ENCODE measurements around the gene ICAM5.
"Not testable (repeated sequence)": the region's sequence is repeated elsewhere in the genome, so short reads cannot be mapped to it uniquely, and the experiment has no call there.

ICAM5 gene

DNA sequence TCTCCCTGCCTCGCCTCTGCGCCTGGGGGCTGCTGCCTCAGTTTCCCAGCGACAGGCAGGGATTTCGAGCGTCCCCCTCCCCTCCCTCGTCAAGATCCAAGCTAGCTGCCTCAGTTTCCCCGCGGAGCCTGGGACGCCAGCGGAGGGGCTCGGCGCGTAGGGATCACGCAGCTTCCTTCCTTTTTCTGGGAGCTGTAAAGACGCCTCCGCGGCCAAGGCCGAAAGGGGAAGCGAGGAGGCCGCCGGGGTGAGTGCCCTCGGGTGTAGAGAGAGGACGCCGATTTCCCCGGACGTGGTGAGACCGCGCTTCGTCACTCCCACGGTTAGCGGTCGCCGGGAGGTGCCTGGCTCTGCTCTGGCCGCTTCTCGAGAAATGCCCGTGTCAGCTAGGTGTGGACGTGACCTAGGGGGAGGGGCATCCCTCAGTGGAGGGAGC is 19.6 kb upstream of the ICAM5 start:
- peak; percentile 65 for DNase-seq

DNA sequence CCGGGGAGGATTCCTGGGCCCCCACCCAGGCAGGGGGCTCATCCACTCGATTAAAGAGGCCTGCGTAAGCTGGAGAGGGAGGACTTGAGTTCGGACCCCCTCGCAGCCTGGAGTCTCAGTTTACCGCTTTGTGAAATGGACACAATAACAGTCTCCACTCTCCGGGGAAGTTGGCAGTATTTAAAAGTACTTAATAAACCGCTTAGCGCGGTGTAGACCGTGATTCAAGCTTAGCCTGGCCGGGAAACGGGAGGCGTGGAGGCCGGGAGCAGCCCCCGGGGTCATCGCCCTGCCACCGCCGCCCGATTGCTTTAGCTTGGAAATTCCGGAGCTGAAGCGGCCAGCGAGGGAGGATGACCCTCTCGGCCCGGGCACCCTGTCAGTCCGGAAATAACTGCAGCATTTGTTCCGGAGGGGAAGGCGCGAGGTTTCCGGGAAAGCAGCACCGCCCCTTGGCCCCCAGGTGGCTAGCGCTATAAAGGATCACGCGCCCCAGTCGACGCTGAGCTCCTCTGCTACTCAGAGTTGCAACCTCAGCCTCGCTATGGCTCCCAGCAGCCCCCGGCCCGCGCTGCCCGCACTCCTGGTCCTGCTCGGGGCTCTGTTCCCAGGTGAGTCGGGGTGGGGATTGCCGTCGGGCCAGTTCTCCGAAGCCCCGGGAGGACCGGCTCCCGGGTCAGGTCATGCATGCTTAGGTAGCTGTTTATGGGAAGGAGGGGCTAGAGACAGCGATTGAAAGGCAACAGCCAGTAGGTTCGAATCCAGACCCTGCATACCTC is 18.9 kb upstream of the ICAM5 start, which contains the start of gene ICAM1:
Gene ICAM1 (plus strand): TSS at position 505 of the 779 bp plus-strand sequence. CDS start 40 bp downstream, at position 545.
- DNase-seq: peak; percentile 71

DNA sequence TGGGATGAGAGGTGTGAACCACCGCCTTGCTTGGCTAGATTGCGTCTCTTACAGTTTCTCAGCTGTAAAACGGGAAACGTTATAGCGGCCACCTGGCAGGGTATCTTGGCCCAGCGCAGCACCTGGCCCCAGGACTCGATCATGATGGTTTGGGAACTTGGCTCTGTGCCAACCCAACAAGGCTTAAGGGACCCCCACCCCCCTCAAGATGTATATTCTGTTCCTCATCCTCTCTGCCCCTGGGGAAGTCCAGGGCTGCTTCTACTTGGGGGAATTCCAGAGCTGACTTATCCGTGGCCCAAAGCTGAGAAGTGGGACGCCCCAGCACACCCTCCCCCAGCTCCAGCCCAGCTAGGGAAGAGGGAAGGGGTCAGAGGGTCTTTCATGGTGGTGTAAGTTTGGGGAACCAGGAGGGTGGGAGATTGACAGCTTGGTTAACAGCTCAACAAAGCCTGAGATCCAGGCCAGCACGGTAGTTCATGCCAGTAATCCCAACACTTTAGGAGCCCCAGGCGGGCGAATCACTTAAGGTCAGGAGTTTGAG is 18.1 kb upstream of the ICAM5 start:
- DNase-seq: peak; percentile 40

DNA sequence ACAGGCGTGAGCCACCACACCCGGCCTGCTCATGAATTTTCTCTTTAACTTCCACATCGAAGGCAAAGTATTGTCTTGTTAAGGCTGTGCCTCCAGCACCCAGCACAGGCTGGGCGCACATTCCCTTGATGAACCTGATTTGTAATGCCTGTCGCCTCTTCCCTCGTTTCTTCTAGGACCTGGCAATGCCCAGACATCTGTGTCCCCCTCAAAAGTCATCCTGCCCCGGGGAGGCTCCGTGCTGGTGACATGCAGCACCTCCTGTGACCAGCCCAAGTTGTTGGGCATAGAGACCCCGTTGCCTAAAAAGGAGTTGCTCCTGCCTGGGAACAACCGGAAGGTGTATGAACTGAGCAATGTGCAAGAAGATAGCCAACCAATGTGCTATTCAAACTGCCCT is 15.2 kb upstream of the ICAM5 start:
- DNase-seq: no peak

DNA sequence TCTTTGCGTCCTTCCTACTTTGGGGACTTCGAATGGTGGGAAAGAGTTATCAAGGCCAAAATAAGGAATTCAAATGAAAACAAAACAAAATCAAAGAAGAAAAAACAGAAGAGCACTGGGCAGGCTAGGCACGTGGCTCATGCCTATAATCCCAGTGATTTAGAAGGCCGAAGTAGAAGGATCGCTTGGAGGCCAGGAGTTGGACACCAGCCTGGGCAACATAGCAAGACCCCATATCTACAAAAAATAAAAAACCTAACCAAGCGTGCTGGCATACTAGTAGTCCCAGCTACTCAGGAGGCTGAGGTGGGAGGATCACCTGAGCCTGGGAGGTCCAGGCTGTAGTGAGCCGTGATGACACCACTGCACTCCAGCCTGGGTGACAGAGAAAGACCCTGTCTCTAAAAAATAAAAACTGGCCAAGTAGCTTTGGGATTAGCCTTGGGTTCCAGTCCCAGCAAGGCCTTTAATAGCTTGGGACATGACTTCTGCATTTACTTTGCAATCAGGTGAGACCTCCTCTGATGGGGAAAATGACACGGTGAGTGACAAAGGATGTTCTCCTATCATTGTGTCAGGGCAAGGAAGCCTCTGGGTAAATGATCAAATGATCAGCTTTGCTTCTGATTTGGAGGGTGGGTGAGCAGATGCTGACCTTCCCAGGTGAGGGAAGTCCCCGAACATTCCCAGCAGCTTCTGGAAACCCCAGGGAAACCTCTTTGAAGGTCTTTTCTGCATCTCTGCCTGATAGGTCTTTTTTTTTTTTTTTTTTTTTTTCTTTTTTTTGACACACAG is 11.8 kb upstream of the ICAM5 start:
- no peak for DNase-seq

DNA sequence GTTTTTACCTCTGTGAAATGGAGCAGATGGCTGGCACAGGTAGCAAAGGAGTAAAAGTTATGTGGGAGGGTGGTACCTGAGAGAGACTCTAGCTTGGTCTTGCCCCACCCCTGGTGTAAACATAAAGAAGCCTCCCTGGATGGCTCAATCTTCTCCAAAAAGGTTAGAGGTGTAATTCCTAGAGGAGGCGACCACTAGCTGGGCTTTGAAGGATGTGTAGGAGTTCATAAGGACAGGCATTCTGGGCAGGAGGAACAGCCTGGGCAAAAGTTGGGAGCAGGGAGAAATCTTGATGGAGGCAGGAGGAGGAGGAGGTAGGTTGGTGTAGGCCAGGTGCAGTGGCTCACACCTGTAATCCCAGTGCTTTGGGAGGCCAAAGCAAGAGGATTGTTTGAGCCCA is 10.8 kb upstream of the ICAM5 start:
- DNase-seq: no peak

DNA sequence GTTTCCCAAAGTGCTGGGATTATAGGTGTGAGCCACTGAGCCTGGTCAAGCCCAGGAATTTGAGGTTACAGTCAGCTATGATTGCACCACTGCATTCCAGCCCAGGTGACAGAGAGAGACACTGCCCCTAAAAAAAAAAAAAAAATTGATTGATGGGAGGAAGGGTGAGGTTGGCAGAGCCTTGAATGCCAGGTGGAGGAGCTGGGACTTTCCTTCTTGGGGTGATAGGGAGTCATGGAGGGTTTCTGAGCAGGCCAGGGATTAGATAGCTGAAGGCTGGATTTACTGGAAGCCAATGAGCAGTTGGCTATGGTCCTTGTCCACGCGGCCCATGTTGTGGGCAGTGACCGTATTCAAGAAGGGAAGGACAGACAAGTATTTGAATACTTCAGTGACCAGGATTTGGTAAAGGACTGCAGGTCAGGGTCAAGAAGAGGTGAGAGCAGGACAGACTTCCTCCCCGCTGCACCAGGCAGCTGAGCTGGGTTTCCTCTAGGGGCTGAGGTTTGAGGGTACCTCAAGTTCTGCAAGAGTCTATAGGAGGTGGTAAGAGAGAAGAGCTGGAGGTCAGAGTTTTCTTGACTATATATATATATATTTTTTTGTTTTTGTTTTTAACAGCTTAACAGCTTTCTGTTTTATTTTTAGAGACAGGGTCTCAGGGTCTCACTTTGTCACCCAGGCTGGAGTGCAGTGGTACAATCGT is 9.9 kb upstream of the ICAM5 start:
- no peak for DNase-seq

DNA sequence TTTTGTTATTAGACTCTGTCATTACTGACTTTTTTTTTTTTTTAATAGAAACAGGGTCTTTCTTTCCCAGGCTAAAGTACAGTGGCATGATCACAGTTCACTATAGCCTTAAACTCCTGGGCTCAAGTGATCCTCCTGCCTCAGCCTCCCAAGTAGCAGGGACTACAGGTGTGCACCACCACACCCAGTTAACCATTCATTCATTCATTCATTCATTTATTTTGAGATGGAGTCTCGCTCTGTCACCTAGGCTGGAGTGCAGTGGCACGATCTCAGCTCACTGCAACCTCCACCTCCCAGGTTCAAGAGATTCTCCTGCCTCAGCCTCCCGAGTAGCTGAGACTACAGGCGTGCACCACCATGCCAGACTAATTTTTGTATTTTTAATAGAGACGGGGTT is 7.7 kb upstream of the ICAM5 start:
- DNase-seq: not testable (repeated sequence)

DNA sequence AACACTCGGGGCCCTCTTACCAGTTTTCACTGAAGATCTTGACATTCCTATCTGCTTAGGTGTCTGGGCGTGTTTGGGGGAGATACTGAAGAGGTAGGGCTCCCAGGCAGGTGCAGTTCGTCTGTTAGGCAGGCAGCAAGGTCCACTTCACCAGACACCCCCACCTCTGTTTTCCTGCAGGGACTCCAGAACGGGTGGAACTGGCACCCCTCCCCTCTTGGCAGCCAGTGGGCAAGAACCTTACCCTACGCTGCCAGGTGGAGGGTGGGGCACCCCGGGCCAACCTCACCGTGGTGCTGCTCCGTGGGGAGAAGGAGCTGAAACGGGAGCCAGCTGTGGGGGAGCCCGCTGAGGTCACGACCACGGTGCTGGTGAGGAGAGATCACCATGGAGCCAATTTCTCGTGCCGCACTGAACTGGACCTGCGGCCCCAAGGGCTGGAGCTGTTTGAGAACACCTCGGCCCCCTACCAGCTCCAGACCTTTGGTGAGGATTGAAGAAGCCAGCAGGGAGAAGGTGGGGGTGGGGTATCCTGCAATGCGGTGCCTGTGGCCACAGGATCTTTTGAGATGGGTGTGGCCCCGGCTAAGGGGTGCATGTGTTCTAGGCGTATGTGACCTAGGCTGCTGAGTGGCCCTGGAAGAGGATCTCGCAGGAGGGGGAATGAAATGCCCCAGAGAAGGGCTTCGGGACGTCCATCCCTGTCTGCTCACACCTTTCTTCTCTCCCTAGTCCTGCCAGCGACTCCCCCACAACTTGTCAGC is 6.3 kb upstream of the ICAM5 start:
- DNase-seq: no peak

DNA sequence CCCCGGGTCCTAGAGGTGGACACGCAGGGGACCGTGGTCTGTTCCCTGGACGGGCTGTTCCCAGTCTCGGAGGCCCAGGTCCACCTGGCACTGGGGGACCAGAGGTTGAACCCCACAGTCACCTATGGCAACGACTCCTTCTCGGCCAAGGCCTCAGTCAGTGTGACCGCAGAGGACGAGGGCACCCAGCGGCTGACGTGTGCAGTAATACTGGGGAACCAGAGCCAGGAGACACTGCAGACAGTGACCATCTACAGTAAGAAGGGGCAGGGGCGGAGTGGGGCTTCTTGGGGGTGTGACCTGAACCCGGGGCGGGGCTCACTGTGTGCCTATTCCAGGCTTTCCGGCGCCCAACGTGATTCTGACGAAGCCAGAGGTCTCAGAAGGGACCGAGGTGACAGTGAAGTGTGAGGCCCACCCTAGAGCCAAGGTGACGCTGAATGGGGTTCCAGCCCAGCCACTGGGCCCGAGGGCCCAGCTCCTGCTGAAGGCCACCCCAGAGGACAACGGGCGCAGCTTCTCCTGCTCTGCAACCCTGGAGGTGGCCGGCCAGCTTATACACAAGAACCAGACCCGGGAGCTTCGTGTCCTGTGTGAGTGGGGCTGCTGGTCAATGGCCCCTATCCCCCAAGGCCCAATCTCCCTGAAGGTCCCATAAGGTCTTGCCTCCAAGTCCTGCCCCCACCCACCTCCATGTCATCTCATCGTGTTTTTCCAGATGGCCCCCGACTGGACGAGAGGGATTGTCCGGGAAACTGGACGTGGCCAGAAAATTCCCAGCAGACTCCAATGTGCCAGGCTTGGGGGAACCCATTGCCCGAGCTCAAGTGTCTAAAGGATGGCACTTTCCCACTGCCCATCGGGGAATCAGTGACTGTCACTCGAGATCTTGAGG is 5.4 kb upstream of the ICAM5 start:
- no peak for DNase-seq

DNA sequence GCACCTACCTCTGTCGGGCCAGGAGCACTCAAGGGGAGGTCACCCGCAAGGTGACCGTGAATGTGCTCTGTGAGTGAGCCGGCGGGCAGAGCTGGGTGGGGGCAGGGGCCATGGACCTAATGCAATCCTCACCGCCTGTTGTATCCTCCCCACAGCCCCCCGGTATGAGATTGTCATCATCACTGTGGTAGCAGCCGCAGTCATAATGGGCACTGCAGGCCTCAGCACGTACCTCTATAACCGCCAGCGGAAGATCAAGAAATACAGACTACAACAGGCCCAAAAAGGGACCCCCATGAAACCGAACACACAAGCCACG is 4.8 kb upstream of the ICAM5 start:
- no peak for DNase-seq

DNA sequence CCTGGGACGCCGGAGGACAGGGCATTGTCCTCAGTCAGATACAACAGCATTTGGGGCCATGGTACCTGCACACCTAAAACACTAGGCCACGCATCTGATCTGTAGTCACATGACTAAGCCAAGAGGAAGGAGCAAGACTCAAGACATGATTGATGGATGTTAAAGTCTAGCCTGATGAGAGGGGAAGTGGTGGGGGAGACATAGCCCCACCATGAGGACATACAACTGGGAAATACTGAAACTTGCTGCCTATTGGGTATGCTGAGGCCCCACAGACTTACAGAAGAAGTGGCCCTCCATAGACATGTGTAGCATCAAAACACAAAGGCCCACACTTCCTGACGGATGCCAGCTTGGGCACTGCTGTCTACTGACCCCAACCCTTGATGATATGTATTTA is 4.4 kb upstream of the ICAM5 start:
- no peak for DNase-seq

DNA sequence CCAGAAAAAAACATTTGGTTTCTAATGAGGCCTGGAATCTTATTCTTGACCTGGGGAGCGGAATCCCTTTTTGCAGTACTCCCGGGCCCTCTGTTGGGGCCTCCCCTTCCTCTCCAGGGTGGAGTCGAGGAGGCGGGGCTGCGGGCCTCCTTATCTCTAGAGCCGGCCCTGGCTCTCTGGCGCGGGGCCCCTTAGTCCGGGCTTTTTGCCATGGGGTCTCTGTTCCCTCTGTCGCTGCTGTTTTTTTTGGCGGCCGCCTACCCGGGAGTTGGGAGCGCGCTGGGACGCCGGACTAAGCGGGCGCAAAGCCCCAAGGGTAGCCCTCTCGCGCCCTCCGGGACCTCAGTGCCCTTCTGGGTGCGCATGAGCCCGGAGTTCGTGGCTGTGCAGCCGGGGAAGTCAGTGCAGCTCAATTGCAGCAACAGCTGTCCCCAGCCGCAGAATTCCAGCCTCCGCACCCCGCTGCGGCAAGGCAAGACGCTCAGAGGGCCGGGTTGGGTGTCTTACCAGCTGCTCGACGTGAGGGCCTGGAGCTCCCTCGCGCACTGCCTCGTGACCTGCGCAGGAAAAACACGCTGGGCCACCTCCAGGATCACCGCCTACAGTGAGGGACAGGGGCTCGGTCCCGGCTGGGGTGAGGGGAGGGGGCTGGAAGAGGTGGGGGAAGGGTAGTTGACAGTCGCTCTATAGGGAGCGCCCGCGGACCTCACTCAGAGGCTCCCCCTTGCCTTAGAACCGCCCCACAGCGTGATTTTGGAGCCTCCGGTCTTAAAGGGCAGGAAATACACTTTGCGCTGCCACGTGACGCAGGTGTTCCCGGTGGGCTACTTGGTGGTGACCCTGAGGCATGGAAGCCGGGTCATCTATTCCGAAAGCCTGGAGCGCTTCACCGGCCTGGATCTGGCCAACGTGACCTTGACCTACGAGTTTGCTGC is 2.7 kb upstream of the ICAM5 start, which contains the start of gene ICAM4:
Gene ICAM4 (plus strand): TSS at position 153 of the 935 bp plus-strand sequence. CDS start 58 bp downstream, at position 211.
- DNase-seq: peak; percentile 41

DNA sequence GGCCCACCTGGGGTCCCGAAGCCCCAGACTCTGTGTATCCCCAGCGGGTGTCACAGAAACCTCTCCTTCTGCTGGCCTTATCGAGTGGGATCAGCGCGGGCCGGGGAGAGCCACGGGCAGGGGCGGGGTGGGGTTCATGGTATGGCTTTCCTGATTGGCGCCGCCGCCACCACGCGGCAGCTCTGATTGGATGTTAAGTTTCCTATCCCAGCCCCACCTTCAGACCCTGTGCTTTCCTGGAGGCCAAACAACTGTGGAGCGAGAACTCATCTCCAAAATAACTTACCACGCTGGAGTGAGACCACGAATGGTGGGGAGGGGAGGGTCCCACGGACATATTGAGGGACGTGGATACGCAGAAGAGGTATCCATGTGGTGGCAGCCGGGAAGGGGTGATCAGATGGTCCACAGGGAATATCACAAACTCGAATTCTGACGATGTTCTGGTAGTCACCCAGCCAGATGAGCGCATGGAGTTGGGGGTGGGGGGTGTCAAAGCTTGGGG is 1.0 kb upstream of the ICAM5 start:
- peak; percentile 35 for DNase-seq

DNA sequence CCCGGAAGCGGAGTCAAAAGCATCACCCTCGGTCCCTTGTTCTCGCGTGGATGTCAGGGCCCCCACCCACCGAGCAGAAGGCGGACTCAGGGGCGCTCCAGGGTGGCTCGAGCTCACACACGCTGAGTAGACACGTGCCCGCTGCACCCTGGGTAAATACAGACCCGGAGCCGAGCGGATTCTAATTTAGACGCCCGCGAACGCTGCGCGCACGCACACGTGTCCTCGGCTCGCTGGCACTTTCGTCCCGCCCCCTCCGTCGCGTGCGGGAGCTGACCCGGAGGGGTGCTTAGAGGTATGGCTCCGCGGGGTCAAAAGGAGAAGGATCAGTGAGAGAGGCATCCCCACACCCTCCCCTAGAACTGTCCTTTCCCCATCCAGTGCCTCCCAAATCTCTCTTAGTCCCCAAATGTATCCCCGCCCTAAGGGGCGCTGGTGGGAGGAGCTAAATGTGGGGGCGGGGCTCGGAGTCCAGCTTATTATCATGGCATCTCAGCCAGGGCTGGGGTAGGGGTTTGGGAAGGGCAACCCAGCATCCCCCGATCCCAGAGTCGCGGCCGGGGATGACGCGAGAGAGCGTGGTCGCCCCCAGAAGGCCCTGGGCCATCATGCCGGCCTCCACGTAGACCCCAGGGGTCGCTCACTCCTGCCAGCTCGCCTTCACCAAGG is 451 bp upstream of the ICAM5 start:
- peak; percentile 68 for DNase-seq

DNA sequence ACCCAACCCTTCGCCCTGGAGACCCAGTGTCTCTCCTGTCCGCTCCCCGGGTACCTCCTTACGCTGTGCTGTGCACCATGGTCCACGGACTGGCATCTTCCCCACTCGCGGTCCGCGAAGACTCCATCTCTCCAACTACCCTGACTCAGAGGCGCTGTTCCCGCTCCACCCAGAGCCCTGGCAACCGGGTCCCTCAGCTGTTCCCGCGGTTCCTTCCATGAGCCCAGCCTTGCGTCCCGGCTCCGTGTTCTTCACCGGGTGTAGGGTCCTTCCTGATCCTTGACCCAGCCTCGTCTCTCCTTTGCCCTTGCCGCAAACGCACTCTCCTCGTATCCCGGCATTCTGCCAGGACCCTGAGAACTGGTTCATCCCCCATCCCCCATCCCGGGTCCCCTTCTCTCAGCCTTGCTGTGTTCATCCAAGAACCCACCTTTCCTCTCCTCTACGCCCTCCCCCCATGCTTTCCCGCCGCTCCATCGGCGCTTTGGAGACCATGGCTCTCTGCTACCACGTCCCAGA is 664 bp downstream of the ICAM5 start:
- DNase-seq: peak; percentile 42

DNA sequence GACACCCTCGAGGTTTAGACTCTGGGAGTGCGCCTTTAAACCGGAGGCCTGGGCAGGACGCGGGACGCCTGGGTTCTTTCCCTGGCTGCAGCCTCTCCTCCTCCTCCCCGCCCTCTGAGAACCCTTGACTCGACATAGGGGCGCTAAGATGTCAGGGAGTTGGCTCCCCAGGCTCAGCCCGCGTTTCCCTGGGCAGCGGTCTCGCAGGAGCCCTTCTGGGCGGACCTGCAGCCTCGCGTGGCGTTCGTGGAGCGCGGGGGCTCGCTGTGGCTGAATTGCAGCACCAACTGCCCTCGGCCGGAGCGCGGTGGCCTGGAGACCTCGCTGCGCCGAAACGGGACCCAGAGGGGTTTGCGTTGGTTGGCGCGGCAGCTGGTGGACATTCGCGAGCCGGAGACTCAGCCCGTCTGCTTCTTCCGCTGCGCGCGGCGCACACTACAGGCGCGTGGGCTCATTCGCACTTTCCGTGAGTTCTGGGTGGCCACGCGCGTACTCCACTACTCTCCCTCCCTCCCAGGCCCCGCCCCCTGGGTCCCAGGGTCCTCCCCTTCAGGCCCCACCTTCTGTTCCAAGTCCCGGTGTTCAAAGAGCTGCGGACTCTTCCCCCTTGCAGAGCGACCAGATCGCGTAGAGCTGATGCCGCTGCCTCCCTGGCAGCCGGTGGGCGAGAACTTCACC is 1.3 kb downstream of the ICAM5 start:
- DNase-seq: peak; percentile 62

DNA sequence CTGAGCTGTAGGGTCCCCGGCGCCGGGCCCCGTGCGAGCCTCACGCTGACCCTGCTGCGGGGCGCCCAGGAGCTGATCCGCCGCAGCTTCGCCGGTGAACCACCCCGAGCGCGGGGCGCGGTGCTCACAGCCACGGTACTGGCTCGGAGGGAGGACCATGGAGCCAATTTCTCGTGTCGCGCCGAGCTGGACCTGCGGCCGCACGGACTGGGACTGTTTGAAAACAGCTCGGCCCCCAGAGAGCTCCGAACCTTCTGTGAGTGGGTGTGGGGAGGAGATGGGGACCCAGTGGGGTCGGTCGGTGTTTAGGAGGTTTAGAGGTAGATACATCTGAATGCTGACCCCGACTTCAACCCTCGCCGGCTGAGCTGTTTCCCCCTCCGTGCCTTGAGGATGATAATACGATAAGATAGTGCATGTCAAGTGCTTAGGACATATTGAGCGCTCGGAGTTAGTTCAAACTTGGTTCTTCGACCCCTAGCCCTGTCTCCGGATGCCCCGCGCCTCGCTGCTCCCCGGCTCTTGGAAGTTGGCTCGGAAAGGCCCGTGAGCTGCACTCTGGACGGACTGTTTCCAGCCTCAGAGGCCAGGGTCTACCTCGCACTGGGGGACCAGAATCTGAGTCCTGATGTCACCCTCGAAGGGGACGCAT is 1.9 kb downstream of the ICAM5 start:
- DNase-seq: no peak
